H1 (cell line): Measurements from ENCODE around the gene TEAD4. TPM values are rescaled to one million over a fixed set of nuclear protein-coding genes. Genes with fewer than 3 reads are reported as not detected.

Experiments
- EZH2 ChIP-seq: fragments of 200-600 bp; sonication (generic); IDR thresholded peaks from 2 replicates; pipeline ENCODE4 v1.7.1; 2012; ENCODE audit warnings: low read depth, mild to moderate bottlenecking, moderate library complexity, low read length, inconsistent platforms; ENCODE audit not compliant: severe bottlenecking
- polyA plus RNA-seq, 7 experiments: library from polyadenylated mRNA; depleted of rRNA in 3 of 7; stranded (reverse) in 5 of 7; unstranded in 2 of 7; fragments of >200 nt in 5 of 7; fragments of 200-250 nt in 2 of 7; gene quantifications; 1 replicate in 5 of 7; 2 replicates in 1 of 7; 4 replicates in 1 of 7; pipeline versions ENCODE4 v1.2.1 to v1.2.3, GENCODE V29; 2011 to 2013; ENCODE audit warnings: missing spikeins in 2 of 7, mixed read lengths in 2 of 7
- total RNA-seq: library from RNA; stranded (reverse); fragmentation: NEBNext Ultra II Directional; extraction: Animal tissue kit (Norgen Biotek cat#: 25700); gene quantifications from 2 replicates; pipeline ENCODE4 v1.2.1, GENCODE V29; 2021
- TF ChIP-seq, protein P1 (sequence below): fragments of 300-600 bp; sonication (generic); IDR thresholded peaks from 2 replicates; pipeline ENCODE4 v1.7.1; 2012; ENCODE audit warnings: low read length, moderate library complexity, mild to moderate bottlenecking, inconsistent platforms; ENCODE audit not compliant: insufficient replicate concordance

Gene TEAD4
- total and polyA plus RNA-seq, 2 of the 8 experiments (the other 6 are each of a cell fraction or from before 2014, with no cell fraction given), result 56.7 to 116 TPM

GRCh38 chr12:2963154-2963759 lies 4.1 kb downstream of the TEAD4 start (continued):
- TF ChIP-seq, protein P1, sequence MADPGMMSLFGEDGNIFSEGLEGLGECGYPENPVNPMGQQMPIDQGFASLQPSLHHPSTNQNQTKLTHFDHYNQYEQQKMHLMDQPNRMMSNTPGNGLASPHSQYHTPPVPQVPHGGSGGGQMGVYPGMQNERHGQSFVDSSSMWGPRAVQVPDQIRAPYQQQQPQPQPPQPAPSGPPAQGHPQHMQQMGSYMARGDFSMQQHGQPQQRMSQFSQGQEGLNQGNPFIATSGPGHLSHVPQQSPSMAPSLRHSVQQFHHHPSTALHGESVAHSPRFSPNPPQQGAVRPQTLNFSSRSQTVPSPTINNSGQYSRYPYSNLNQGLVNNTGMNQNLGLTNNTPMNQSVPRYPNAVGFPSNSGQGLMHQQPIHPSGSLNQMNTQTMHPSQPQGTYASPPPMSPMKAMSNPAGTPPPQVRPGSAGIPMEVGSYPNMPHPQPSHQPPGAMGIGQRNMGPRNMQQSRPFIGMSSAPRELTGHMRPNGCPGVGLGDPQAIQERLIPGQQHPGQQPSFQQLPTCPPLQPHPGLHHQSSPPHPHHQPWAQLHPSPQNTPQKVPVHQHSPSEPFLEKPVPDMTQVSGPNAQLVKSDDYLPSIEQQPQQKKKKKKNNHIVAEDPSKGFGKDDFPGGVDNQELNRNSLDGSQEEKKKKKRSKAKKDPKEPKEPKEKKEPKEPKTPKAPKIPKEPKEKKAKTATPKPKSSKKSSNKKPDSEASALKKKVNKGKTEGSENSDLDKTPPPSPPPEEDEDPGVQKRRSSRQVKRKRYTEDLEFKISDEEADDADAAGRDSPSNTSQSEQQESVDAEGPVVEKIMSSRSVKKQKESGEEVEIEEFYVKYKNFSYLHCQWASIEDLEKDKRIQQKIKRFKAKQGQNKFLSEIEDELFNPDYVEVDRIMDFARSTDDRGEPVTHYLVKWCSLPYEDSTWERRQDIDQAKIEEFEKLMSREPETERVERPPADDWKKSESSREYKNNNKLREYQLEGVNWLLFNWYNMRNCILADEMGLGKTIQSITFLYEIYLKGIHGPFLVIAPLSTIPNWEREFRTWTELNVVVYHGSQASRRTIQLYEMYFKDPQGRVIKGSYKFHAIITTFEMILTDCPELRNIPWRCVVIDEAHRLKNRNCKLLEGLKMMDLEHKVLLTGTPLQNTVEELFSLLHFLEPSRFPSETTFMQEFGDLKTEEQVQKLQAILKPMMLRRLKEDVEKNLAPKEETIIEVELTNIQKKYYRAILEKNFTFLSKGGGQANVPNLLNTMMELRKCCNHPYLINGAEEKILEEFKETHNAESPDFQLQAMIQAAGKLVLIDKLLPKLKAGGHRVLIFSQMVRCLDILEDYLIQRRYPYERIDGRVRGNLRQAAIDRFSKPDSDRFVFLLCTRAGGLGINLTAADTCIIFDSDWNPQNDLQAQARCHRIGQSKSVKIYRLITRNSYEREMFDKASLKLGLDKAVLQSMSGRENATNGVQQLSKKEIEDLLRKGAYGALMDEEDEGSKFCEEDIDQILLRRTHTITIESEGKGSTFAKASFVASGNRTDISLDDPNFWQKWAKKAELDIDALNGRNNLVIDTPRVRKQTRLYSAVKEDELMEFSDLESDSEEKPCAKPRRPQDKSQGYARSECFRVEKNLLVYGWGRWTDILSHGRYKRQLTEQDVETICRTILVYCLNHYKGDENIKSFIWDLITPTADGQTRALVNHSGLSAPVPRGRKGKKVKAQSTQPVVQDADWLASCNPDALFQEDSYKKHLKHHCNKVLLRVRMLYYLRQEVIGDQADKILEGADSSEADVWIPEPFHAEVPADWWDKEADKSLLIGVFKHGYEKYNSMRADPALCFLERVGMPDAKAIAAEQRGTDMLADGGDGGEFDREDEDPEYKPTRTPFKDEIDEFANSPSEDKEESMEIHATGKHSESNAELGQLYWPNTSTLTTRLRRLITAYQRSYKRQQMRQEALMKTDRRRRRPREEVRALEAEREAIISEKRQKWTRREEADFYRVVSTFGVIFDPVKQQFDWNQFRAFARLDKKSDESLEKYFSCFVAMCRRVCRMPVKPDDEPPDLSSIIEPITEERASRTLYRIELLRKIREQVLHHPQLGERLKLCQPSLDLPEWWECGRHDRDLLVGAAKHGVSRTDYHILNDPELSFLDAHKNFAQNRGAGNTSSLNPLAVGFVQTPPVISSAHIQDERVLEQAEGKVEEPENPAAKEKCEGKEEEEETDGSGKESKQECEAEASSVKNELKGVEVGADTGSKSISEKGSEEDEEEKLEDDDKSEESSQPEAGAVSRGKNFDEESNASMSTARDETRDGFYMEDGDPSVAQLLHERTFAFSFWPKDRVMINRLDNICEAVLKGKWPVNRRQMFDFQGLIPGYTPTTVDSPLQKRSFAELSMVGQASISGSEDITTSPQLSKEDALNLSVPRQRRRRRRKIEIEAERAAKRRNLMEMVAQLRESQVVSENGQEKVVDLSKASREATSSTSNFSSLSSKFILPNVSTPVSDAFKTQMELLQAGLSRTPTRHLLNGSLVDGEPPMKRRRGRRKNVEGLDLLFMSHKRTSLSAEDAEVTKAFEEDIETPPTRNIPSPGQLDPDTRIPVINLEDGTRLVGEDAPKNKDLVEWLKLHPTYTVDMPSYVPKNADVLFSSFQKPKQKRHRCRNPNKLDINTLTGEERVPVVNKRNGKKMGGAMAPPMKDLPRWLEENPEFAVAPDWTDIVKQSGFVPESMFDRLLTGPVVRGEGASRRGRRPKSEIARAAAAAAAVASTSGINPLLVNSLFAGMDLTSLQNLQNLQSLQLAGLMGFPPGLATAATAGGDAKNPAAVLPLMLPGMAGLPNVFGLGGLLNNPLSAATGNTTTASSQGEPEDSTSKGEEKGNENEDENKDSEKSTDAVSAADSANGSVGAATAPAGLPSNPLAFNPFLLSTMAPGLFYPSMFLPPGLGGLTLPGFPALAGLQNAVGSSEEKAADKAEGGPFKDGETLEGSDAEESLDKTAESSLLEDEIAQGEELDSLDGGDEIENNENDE, result no peak
- TF ChIP-seq EZH2, result no peak
